Right cardiac atrium (tissue), 5 donors: ENCODE measurements around the gene USP22. TPM values are rescaled to one million over a fixed set of nuclear protein-coding genes. Genes with fewer than 3 reads are reported as not detected.
A peak's percentile ranks its signal among the peaks of the same experiment; 100 is the strongest.

Experiments used
- ATAC-seq, 2 donors: fragments of 200-7000 bp; cut with Tn5 transposase; one replicate each; pipeline versions ENCODE4 v1.8.0 to v1.9.1; 2020; ENCODE audit warnings: moderate library complexity in 2 of 2, mild to moderate bottlenecking in 1 of 2
- DNase-seq, 3 donors: peaks; one replicate each; pipeline ENCODE4 v3.0.0-alpha.2; 2020
- H3K27ac ChIP-seq: one replicate; pipeline ENCODE4 v1.5.1; 2013; ENCODE audit warnings: mild to moderate bottlenecking, low read length, control low read depth, moderate library complexity
- H3K27me3 ChIP-seq: one replicate; pipeline ENCODE4 v1.6.1; 2013; ENCODE audit not compliant: control insufficient read depth, insufficient read depth
- H3K4me1 ChIP-seq: one replicate; pipeline ENCODE4 v1.6.1; 2013; ENCODE audit warnings: low read length; ENCODE audit not compliant: control insufficient read depth, insufficient read depth
- H3K4me3 ChIP-seq: one replicate; pipeline ENCODE4 v1.5.1; 2013; ENCODE audit warnings: low read length, control low read depth
- H3K9me3 ChIP-seq: one replicate; pipeline ENCODE4 v1.6.1; 2013; ENCODE audit warnings: low read length; ENCODE audit not compliant: control insufficient read depth
- WGBS: extraction: QIAGEN DNeasy Blood & Tissue Kit; methylation state at CpG from one replicate; pipeline ENCODE4 v1.1.7; 2013; 5-methylcytosine and 5-hydroxymethylcytosine counted together
- intact Hi-C, 4 donors: fragments of 100-400 bp; cut with DNase I; formaldehyde crosslinking; loops; one replicate each; pipeline versions ENCODE4 v1.11.0 to v1.14.0; 2022 to 2023
- polyA plus RNA-seq: library from polyadenylated mRNA; stranded (reverse); fragments of 200-250 nt; gene quantifications from one replicate; pipeline ENCODE4 v1.2.3, GENCODE V29; 2013
- total RNA-seq, 4 donors: library from RNA; stranded (reverse); fragmentation: NEBNext Ultra II Directional; extraction: Animal tissue kit (Norgen Biotek cat#: 25700); gene quantifications; one replicate each; pipeline ENCODE4 v1.2.1, GENCODE V29; 2021
- donor health status: healthy with polysubstance abuse.
- donor health status: DM: no; HTN: yes; CAD: no.
- donor health status: DM: no; HTN: no; CAD: no.
- donor health status: DM: no; HTN: yes; CAD: no; lungs with severe emphysema.
- donor health status: DM: yes; HTN: yes; CAD: no.

The USP22 gene
- total and polyA plus RNA-seq, 5 donors: 52.2 to 175 (median 165) TPM

GRCh38 chr17:21019976-21020586 is 22.7 kb downstream of the USP22 start:
- peak in 2 of 3 donors; percentile 74 to 83 for DNase-seq
- H3K9me3 ChIP-seq: no peaks in the 10 kb centered on the region
- H3K4me1 ChIP-seq: peaks cover 10% of the 10 kb centered on the region
- intact Hi-C loops: no loop called here
- no peaks in the 10 kb centered on the region for H3K27me3 ChIP-seq
- WGBS: 46% methylated on average over 6 of the region's 6 CpGs
- H3K4me3 ChIP-seq: no peak overlapping the region
- no peak overlapping the region for H3K27ac ChIP-seq
- peak; percentile 59 to 62 for ATAC-seq

- no peak for ATAC-seq
- H3K9me3 ChIP-seq: no peaks in the 10 kb centered on the region
- intact Hi-C loops: no loop called here
- H3K27me3 ChIP-seq: no peaks in the 10 kb centered on the region
- H3K27ac ChIP-seq: no peak overlapping the region
- 80% methylated on average over 9 of the region's 9 CpGs for WGBS
- DNase-seq: no peak
- no peak overlapping the region for H3K4me3 ChIP-seq
- peaks cover 10% of the 10 kb centered on the region for H3K4me1 ChIP-seq
Observed at GRCh38 chr17:21018894-21019293, 23.9 kb downstream of the USP22 start.

GRCh38 chr17:21017861-21018260 is 24.9 kb downstream of the USP22 start:
- peaks cover 7% of the 10 kb centered on the region for H3K4me1 ChIP-seq
- H3K9me3 ChIP-seq: no peaks in the 10 kb centered on the region
- H3K4me3 ChIP-seq: no peak overlapping the region
- 75% methylated on average over 10 of the region's 10 CpGs for WGBS
- DNase-seq (no peak), ATAC-seq (no peak)
- no peak overlapping the region for H3K27ac ChIP-seq
- intact Hi-C loops: no loop called here
- no peaks in the 10 kb centered on the region for H3K27me3 ChIP-seq

- intact Hi-C loops: no loop called here
- Histone ChIP-seq H3K9me3 (no peaks in the 10 kb centered on the region), H3K27me3 (no peaks in the 10 kb centered on the region), H3K4me1 (peaks cover 7% of the 10 kb centered on the region), H3K27ac (no peak overlapping the region), H3K4me3 (no peak overlapping the region)
- ATAC-seq (no peak), DNase-seq (peak in 1 of 3 donors; percentile 32)
- WGBS: 88% methylated on average over 15 of the region's 15 CpGs
Observed at GRCh38 chr17:21017256-21017655, 25.6 kb downstream of the USP22 start.

GRCh38 chr17:21016826-21017225 is 26.0 kb downstream of the USP22 start:
- peaks cover 7% of the 10 kb centered on the region for H3K4me1 ChIP-seq
- no peaks in the 10 kb centered on the region for H3K9me3 ChIP-seq
- intact Hi-C loops: no loop called here
- ATAC-seq (no peak), DNase-seq (no peak)
- no peak overlapping the region for H3K4me3 ChIP-seq
- WGBS: 75% methylated on average over 7 of the region's 7 CpGs
- no peak overlapping the region for H3K27ac ChIP-seq
- H3K27me3 ChIP-seq: no peaks in the 10 kb centered on the region

GRCh38 chr17:21015564-21015963 is 27.2 kb downstream of the USP22 start:
- Histone ChIP-seq H3K27me3 (no peaks in the 10 kb centered on the region), H3K9me3 (no peaks in the 10 kb centered on the region), H3K27ac (no peak overlapping the region), H3K4me3 (no peak overlapping the region), H3K4me1 (no peaks in the 10 kb centered on the region)
- intact Hi-C loops: no loop called here
- ATAC-seq (no peak), DNase-seq (peak in 1 of 3 donors; percentile 37)
- 72% methylated on average over 15 of the region's 15 CpGs for WGBS

GRCh38 chr17:21014498-21014897 is 28.3 kb downstream of the USP22 start:
- 74% methylated on average over 11 of the region's 11 CpGs for WGBS
- no peaks in the 10 kb centered on the region for H3K4me1 ChIP-seq
- DNase-seq (no peak), ATAC-seq (no peak)
- intact Hi-C loops: no loop called here
- H3K9me3 ChIP-seq: no peaks in the 10 kb centered on the region
- H3K4me3 ChIP-seq: no peak overlapping the region
- no peaks in the 10 kb centered on the region for H3K27me3 ChIP-seq
- H3K27ac ChIP-seq: no peak overlapping the region

- no peak for DNase-seq
- no peaks in the 10 kb centered on the region for H3K4me1 ChIP-seq
- H3K27me3 ChIP-seq: no peaks in the 10 kb centered on the region
- H3K27ac ChIP-seq: no peak overlapping the region
- no peak for ATAC-seq
- intact Hi-C loops: no loop called here
- WGBS: 81% methylated on average over 9 of the region's 9 CpGs
- H3K9me3 ChIP-seq: no peaks in the 10 kb centered on the region
- no peak overlapping the region for H3K4me3 ChIP-seq
Observed at GRCh38 chr17:21013983-21014382, 28.8 kb downstream of the USP22 start.

- no peak overlapping the region for H3K4me3 ChIP-seq
- 43% methylated on average over 8 of the region's 8 CpGs for WGBS
- H3K9me3 ChIP-seq: no peaks in the 10 kb centered on the region
- DNase-seq: peak in 1 of 3 donors; percentile 31
- H3K4me1 ChIP-seq: no peaks in the 10 kb centered on the region
- no peak overlapping the region for H3K27ac ChIP-seq
- peak; percentile 8 to 10 for ATAC-seq
- H3K27me3 ChIP-seq: no peaks in the 10 kb centered on the region
- intact Hi-C loops: no loop called here
Observed at GRCh38 chr17:21012736-21013135, 30.1 kb downstream of the USP22 start.

GRCh38 chr17:21010705-21011596 is 31.9 kb downstream of the USP22 start:
- Histone ChIP-seq H3K27me3 (no peaks in the 10 kb centered on the region), H3K4me3 (no peak overlapping the region), H3K4me1 (no peaks in the 10 kb centered on the region), H3K27ac (no peak overlapping the region), H3K9me3 (no peaks in the 10 kb centered on the region)
- intact Hi-C loops: no loop called here
- peak in 1 of 2 donors; percentile 22 for ATAC-seq
- peak in 1 of 3 donors; percentile 43 for DNase-seq
- WGBS: 77% methylated on average over 27 of the region's 27 CpGs

- Histone ChIP-seq H3K4me3 (no peak overlapping the region), H3K4me1 (no peaks in the 10 kb centered on the region), H3K27me3 (no peaks in the 10 kb centered on the region), H3K27ac (no peak overlapping the region), H3K9me3 (no peaks in the 10 kb centered on the region)
- no peak for ATAC-seq
- WGBS: 80% methylated on average over 10 of the region's 10 CpGs
- intact Hi-C loops: no loop called here
- no peak for DNase-seq
Observed at GRCh38 chr17:21008992-21009671, 33.7 kb downstream of the USP22 start.
